ENCODE data around the gene CDK11B. TPM values are rescaled to one million over a fixed set of nuclear protein-coding genes. Genes with fewer than 3 reads are reported as not detected.

CDK11B gene
- total RNA-seq, 1 donor from 2014 or later = 23.4 TPM

DNA sequence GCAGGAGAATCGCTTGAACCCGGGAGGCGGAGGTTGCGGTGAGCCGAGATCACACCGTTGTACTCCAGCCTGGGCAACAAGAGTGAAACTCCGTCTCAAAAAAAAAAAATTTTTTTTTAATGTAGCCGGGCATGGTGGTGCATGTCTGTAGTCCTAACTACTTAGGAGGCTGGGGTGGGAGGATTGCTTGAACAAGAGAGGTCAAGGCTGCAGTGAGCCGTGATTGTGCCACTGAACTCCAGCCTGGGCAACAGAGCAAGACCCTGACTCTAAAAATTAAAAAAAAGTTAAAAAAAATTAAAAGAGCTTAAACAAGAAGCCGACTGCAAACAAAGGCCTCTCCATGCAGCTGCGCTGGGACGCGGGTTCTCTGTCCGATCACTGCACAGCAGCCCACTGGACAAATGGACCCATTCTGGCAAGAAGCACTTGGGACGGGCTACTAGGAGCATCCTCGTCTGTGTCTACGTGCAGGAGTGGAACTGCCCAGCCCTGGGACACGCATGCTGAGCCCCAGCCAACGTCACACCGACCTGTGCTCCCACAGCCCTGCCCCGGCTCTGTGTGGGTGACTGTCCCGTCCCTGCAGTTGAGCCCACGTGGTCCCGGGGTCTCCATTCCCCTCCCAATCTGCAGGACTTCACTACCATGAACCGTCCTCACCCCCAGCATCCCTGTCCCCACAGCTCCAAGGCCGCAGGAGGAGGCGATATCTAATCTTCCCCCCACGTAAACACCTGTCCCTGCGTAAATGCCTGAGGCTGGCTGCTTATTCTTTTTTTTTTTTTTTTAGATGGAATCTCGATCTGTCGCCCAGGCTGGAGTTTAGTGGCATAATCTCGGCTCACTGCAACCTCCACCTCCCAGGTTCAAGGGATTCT lies 21.5 kb upstream of the CDK11B start:
- peaks cover 3% of the 10 kb centered on the region for H3K4me1 ChIP-seq (ENCODE audit: insufficient read depth, low read length)
- peaks cover 67% of the 10 kb centered on the region for H3K79me2 ChIP-seq (ENCODE audit: insufficient read depth, low read length)
- Mint-ChIP-seq H3K4me1 (ENCODE audit: low read depth, unreplicated experiment) (peaks cover 12% of the 10 kb centered on the region), H3K27ac (ENCODE audit: unreplicated experiment) (no peak overlapping the region), H3K27me3 (ENCODE audit: low read depth, unreplicated experiment) (no peaks in the 10 kb centered on the region), H3K4me3 (ENCODE audit: unreplicated experiment) (no peak overlapping the region), H3K36me3 (ENCODE audit: low read depth, unreplicated experiment) (peaks cover 2% of the 10 kb centered on the region), H3K9me3 (ENCODE audit: unreplicated experiment) (no peaks in the 10 kb centered on the region)
- DNase-seq (ENCODE audit: low read depth) (no peak), FAIRE-seq (no peak)
- no peak overlapping the region for H3K4me2 ChIP-seq (ENCODE audit: low read length)
- TF ChIP-seq CTCF (IDR thresholded peaks at IDR 0.05; ENCODE audit: insufficient read depth, low read depth, low read length) = no peak
- TF ChIP-seq EZH2 (IDR thresholded peaks at IDR 0.05; ENCODE audit: insufficient read depth, low read length) = no peak
- no peak overlapping the region for H3K9ac ChIP-seq (ENCODE audit: low read length)
- H2AFZ ChIP-seq (ENCODE audit: low read depth, low read length) = no peak overlapping the region
- H3K9me3 ChIP-seq (ENCODE audit: insufficient read depth, low read depth, low read length) = no peaks in the 10 kb centered on the region
- H3K36me3 ChIP-seq (ENCODE audit: insufficient read depth, low read length) = no peaks in the 10 kb centered on the region
- H3K4me3 ChIP-seq (ENCODE audit: insufficient read depth, low read depth, low read length) = no peak overlapping the region
- H4K20me1 ChIP-seq (ENCODE audit: insufficient read depth, low read length) = peaks cover 57% of the 10 kb centered on the region
- H3K27me3 ChIP-seq (ENCODE audit: insufficient read depth, low read length) = no peaks in the 10 kb centered on the region
- no peak overlapping the region for H3K27ac ChIP-seq (ENCODE audit: low read depth, low read length)

DNA sequence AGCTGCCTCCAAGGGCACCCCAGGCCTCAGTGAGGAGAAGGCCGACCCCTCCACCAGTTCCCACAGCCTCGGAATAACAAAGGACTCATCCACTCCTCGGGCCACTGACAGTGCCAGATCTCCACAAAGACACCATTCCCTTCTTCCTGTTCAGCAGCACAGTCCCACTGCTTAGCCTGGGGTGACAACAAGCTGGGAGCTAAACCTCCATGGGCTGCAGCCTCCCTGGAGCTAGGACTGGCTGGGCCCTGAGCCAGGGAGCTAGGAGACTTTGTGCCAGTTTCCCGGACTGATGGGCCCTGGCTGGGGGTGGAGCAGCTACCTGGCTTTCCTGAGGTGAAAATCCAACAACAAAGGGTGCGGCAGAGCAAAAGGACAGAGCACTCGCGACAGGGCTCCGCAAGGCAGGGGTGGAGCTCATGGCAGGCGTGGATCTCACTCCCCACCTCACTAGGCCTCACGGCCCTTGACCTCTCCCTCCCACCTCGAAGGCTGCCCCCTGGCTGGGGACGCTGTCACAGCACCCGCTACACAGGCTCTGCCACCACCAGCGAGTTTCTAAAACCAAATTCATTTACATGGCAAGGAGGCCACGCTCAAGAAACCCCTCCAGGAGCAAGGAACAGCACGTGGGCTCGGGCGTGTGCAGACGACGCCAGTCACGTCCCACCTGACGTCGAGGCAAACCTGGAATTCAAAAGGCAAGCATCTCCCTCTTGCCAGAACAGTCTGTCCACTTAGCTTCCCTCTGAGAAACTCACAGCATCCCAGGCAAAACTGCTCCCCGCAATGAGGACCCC lies 20.0 kb upstream of the CDK11B start:
- no peak overlapping the region for H3K27ac ChIP-seq (ENCODE audit: low read depth, low read length)
- Mint-ChIP-seq H3K36me3 (ENCODE audit: low read depth, unreplicated experiment) (peaks cover 2% of the 10 kb centered on the region), H3K27ac (ENCODE audit: unreplicated experiment) (peak overlapping the region; percentile 30), H3K4me3 (ENCODE audit: unreplicated experiment) (no peak overlapping the region), H3K9me3 (ENCODE audit: unreplicated experiment) (no peaks in the 10 kb centered on the region), H3K27me3 (ENCODE audit: low read depth, unreplicated experiment) (no peaks in the 10 kb centered on the region), H3K4me1 (ENCODE audit: low read depth, unreplicated experiment) (peaks cover 12% of the 10 kb centered on the region)
- no peak overlapping the region for H3K4me3 ChIP-seq (ENCODE audit: insufficient read depth, low read depth, low read length)
- DNase-seq (ENCODE audit: low read depth) (no peak), FAIRE-seq (no peak)
- no peak overlapping the region for H3K4me2 ChIP-seq (ENCODE audit: low read length)
- no peaks in the 10 kb centered on the region for H3K36me3 ChIP-seq (ENCODE audit: insufficient read depth, low read length)
- H4K20me1 ChIP-seq (ENCODE audit: insufficient read depth, low read length) = peaks cover 48% of the 10 kb centered on the region
- no peak overlapping the region for H3K9ac ChIP-seq (ENCODE audit: low read length)
- peaks cover 58% of the 10 kb centered on the region for H3K79me2 ChIP-seq (ENCODE audit: insufficient read depth, low read length)
- peak; percentile 19 for TF ChIP-seq CTCF (IDR thresholded peaks at IDR 0.05; ENCODE audit: insufficient read depth, low read depth, low read length)
- no peak for TF ChIP-seq EZH2 (IDR thresholded peaks at IDR 0.05; ENCODE audit: insufficient read depth, low read length)
- H3K27me3 ChIP-seq (ENCODE audit: insufficient read depth, low read length) = no peaks in the 10 kb centered on the region
- H3K9me3 ChIP-seq (ENCODE audit: insufficient read depth, low read depth, low read length) = no peaks in the 10 kb centered on the region
- H3K4me1 ChIP-seq (ENCODE audit: insufficient read depth, low read length) = peaks cover 3% of the 10 kb centered on the region
- H2AFZ ChIP-seq (ENCODE audit: low read depth, low read length) = no peak overlapping the region
